ENCODE measurements around the gene MYO7A. TPM values are rescaled to one million over a fixed set of nuclear protein-coding genes. Genes with fewer than 3 reads are reported as not detected.

The MYO7A gene
- total RNA-seq, 1 donor from 2014 or later = 0.13 TPM

DNA sequence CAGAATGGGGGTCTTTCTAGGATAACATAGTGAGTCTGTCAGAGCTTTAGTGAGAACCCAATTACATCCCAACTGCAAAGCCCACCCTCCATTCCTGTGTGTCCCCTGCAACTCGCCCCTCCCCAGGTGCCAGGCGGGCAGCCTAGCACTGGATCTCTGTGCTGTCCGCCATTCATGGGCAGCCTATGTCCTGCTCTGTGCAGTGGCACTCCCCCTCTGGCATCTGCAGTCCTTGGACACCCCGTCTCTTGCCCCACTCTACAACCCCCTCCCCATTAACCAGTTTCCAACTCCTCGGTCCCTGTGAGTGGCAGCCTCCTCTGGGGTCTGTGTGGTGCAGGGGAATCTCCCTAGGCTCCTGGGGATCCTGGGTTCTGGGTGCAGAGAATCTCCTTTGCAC, 37.0 kb downstream of the MYO7A start:
- DNase-seq (ENCODE audit: low read depth, low spot score) = no peak

- no peak for DNase-seq (ENCODE audit: low read depth, low spot score)
These were observed 38.0 kb downstream of the MYO7A start for GRCh38 chr11:77166021-77166420.

DNA sequence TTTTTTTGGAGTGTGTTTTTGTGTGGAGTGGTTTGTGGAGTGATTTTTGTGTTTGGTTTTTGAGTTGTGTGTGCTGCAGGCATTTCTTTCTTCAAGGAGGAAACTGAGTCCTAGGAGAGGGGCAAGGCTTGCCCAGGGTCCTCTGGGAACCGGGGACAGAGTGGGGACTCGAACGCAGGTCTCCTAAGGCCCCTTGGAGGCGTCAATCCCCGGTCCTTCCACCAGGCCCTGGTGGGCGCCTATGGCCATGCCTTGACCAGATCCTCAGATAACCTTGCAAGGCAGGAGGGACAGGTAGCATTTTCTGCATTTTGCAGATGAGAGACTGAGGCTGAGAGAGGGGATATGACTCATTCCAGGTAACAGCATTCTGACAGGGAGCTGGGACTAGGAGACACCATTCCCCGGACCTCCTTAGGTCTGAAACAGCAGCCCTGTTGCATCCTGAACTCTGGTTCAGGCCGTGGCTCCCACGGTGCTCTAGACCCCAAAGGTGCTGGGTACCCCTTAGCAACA, 39.1 kb downstream of the MYO7A start:
- no peak for DNase-seq (ENCODE audit: low read depth, low spot score)

- no peak for DNase-seq (ENCODE audit: low read depth, low spot score)
These were observed 39.7 kb downstream of the MYO7A start for GRCh38 chr11:77167791-77168190.

- DNase-seq (ENCODE audit: low read depth, low spot score) = no peak
These were observed 42.1 kb downstream of the MYO7A start for GRCh38 chr11:77170107-77170506.

GRCh38 chr11:77171254-77171653, 43.2 kb downstream of the MYO7A start:
- DNase-seq (ENCODE audit: low read depth, low spot score) = no peak

DNA sequence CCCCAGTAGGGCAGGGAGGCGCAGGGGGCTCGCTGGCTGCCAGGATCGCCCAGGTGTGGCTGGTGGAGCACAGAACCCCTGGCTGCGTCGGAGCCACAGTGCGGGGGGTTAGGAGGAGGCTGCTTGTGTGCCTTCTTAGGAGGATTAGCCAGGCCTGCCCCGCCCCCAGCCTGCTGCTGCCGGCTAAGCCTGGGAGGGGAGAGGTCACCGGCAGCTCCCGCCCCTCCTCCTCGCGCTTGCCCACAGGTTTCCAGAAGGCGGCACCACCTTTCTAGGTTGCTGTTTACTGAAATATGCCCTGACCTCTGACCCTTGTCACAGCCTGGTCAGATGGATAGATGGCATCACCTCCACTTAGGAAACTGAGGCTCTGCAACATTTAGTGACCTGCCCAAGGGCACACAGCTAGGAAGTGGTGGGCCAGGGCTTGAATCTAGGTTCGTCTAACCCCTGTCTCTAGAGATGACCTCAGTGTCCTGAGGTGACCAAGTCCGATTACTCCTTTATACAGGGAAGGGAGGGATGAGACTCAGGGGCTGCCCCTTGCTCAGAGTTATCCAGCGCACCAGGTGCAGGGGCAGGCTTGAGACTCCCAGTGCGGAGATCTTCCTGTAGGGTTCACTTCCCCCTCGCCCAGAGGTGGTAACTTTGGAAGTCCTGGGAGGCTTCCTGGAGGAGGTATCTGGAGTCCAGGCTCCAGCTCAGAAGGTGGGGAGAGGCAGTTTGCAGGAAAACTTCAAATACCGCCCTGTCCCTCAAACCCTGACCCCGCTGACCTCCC, 44.0 kb downstream of the MYO7A start:
- DNase-seq (ENCODE audit: low read depth, low spot score) = no peak

GRCh38 chr11:77172666-77172982, 44.6 kb downstream of the MYO7A start:
- no peak for DNase-seq (ENCODE audit: low read depth, low spot score)

- no peak for DNase-seq (ENCODE audit: low read depth, low spot score)
These were observed 45.4 kb downstream of the MYO7A start for GRCh38 chr11:77173494-77173893.

DNA sequence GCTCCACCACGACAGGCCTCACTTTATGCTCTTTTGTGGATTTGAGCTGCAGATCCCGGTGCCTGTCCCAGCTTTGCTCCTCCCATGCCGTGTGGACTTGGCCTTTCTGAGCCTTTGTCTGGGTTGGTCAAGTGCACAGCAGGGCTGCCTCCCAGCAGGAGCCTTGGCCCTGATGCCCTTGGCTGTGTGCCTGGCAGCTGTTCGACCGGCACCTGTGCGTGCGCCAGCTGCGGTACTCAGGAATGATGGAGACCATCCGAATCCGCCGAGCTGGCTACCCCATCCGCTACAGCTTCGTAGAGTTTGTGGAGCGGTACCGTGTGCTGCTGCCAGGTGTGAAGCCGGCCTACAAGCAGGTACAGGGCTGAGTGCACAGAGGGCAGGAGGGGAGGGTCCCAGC, 46.5 kb downstream of the MYO7A start:
- no peak for DNase-seq (ENCODE audit: low read depth, low spot score)

- DNase-seq (ENCODE audit: low read depth, low spot score) = no peak
These were observed 47.2 kb downstream of the MYO7A start for GRCh38 chr11:77175021-77175842.

DNA sequence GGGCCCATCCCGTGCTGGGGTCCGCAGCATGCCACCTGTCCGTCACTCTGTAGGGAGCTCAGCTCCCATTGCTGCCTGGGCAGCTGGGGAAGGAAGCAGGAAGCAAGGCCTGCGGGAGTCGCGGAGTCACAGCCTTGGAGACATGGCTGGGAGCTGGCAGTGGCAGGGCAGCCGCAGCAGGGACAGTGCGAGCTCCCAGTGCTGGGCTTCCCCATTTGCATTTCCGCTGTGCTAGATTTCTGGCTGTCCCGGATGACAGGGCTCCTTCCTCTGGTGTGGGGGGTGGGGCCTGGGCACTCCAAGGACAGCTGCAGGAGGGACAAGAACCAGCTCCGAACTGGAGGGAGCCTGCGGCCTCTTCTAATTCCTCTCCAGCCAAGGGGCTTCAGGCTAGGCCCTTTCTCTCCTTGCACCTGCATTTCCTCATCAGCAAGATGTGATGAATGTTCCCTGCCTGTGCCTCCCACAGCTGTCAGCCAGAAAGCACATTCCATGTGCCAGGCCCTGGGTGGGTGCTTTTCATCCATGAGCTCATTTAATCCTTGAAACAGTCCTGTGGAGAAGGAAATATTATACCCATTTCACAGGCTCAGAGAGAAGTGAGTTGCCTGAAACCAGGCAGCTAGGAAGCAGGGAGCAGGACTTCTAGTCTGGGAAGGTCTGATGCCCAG, 48.0 kb downstream of the MYO7A start:
- no peak for DNase-seq (ENCODE audit: low read depth, low spot score)

GRCh38 chr11:77176996-77177395, 49.0 kb downstream of the MYO7A start:
- DNase-seq (ENCODE audit: low read depth, low spot score) = no peak

GRCh38 chr11:77178150-77178549, 50.1 kb downstream of the MYO7A start:
- no peak for DNase-seq (ENCODE audit: low read depth, low spot score)

DNA sequence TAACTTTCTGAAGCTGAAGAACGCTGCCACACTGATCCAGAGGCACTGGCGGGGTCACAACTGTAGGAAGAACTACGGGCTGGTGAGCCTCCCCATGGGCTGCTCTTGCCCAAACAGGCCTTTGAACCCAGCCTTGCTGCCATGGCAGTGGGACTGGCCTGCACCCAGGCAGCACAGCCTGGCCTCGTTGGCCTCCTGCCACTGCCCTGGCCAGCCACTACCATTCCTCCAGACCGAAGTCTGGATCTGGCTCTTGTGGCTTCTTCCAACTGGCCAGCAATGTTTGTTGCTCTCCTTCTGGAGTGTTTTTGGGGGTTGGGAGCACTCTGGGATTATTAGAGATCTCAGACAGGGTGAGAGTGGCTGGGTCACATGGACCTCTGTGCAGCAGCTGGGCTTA, 51.0 kb downstream of the MYO7A start:
- DNase-seq (ENCODE audit: low read depth, low spot score) = no peak

DNA sequence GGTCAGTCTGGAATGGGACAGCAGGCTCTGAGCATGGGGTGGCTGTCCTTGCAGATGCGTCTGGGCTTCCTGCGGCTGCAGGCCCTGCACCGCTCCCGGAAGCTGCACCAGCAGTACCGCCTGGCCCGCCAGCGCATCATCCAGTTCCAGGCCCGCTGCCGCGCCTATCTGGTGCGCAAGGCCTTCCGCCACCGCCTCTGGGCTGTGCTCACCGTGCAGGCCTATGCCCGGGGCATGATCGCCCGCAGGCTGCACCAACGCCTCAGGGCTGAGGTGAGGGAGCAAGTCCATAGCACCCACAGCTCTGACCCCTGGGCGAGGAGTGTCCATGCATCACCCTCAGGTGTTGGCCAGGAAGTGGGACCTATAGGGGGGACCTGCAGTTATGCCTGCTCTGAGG, 51.6 kb downstream of the MYO7A start:
- no peak for DNase-seq (ENCODE audit: low read depth, low spot score)

DNA sequence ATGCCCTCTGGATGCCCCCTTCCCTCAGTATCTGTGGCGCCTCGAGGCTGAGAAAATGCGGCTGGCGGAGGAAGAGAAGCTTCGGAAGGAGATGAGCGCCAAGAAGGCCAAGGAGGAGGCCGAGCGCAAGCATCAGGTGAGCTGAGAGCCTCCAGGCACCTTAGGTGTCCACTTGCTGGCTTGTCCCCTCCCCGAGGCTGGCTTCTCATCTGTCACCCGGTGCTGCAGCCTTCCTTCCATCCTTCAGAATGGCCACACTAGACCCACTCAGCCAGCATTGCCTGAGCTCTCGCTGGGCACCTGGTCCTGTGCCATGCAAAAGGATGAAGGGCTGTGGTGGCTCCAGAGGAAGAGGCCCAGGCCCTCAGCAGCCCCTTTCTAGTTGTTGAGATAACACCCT, 52.3 kb downstream of the MYO7A start:
- DNase-seq (ENCODE audit: low read depth, low spot score) = no peak

DNA sequence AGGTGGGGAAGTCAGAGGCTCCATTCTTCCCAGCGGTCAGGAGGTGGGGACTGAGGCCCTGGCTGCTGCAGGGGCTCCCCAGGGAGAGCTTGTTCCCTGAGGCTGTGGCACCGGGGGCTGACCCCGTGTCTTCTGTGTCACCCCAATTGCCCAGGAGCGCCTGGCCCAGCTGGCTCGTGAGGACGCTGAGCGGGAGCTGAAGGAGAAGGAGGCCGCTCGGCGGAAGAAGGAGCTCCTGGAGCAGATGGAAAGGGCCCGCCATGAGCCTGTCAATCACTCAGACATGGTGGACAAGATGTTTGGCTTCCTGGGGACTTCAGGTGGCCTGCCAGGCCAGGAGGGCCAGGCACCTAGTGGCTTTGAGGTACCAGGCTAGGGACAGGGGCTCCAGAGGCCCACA, 53.2 kb downstream of the MYO7A start:
- DNase-seq (ENCODE audit: low read depth, low spot score) = no peak

DNA sequence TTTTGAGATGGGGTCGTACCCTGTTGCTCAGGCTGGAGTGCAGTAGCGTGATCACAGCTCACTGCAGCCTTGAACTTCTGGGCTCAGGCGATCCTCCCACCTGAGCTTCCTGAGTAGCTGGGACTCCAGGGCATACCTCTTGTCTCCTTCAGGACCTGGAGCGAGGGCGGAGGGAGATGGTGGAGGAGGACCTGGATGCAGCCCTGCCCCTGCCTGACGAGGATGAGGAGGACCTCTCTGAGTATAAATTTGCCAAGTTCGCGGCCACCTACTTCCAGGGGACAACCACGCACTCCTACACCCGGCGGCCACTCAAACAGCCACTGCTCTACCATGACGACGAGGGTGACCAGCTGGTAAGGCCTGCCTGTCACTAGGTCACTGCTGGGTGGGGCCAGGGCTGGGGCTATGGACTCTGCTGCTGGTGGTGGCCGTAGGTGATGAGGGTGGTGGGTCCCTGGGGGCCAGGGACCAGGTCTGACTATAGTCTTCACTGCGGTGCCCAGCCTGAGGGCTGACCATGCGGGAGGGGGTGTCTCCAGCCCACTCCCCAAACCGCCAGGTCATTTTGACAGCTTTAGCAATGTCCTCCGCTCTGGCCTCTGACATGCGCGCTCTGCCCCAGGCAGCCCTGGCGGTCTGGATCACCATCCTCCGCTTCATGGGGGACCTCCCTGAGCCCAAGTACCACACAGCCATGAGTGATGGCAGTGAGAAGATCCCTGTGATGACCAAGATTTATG, 53.9 kb downstream of the MYO7A start:
- no peak for DNase-seq (ENCODE audit: low read depth, low spot score)

GRCh38 chr11:77182542-77183430, 54.7 kb downstream of the MYO7A start:
- no peak for DNase-seq (ENCODE audit: low read depth, low spot score)

Measured in pulmonary artery endothelial cell (primary cell).